Measurements from ENCODE around the gene RTN4IP1. TPM values are rescaled to one million over a fixed set of nuclear protein-coding genes. Genes with fewer than 3 reads are reported as not detected.

The RTN4IP1 gene
- total RNA-seq, 1 experiment from 2014 or later: 12.5 TPM

GRCh38 chr6:106557837-106558236, 71.5 kb downstream of the RTN4IP1 start:
- DNase-seq: no peak
- no peak overlapping the region for H3K4ac ChIP-seq (ENCODE audit: low read depth, low read length)
- H3K23ac ChIP-seq (ENCODE audit: insufficient read length, low read depth, low read length): no peak overlapping the region
- no peak overlapping the region for H4K91ac ChIP-seq (ENCODE audit: insufficient read length, low read depth, low read length)
- H2AK5ac ChIP-seq (ENCODE audit: insufficient read length, low read length): no peak overlapping the region
- H2AFZ ChIP-seq (ENCODE audit: low read length): no peak overlapping the region
- peaks cover 6 to 12% of the 10 kb centered on the region in 2 experiments; a peak in 3 of 4 replicates for H3K4me1 Mint-ChIP-seq
- no peak for TF ChIP-seq CTCF (conservative IDR thresholded peaks at IDR 0.05)
- H3K56ac ChIP-seq (ENCODE audit: insufficient read length, low read depth, low read length): no peak overlapping the region
- H3K4me1 ChIP-seq (ENCODE audit: insufficient read depth, low read length): no peaks in the 10 kb centered on the region
- no peak overlapping the region for H2BK12ac ChIP-seq (ENCODE audit: insufficient read length, low read depth, low read length)
- no peak overlapping the region for H3K4me3 Mint-ChIP-seq
- H4K5ac ChIP-seq (ENCODE audit: insufficient read length, low read depth, low read length): no peak overlapping the region
- no peaks in the 10 kb centered on the region for H3K79me2 ChIP-seq (ENCODE audit: insufficient read depth, low read length)
- H4K20me1 ChIP-seq (ENCODE audit: control insufficient read depth, insufficient read depth, insufficient read length): no peaks in the 10 kb centered on the region
- no peak overlapping the region for H2BK120ac ChIP-seq (ENCODE audit: low read depth, low read length, poor library complexity, severe bottlenecking)
- H2BK20ac ChIP-seq (ENCODE audit: low read depth, low read length, poor library complexity, severe bottlenecking): no peak overlapping the region
- no peak overlapping the region for H3K4me2 ChIP-seq (ENCODE audit: insufficient read depth, insufficient read length, low read length)
- no peaks in the 10 kb centered on the region for H3K79me1 ChIP-seq (ENCODE audit: insufficient read depth, low read depth, low read length, poor library complexity, severe bottlenecking)
- no peak overlapping the region for H3K14ac ChIP-seq (ENCODE audit: insufficient read depth, low read length)
- no peaks in the 10 kb centered on the region for H3K9me3 ChIP-seq (ENCODE audit: control insufficient read depth, low read depth, low read length)
- H3K9me3 Mint-ChIP-seq: no peaks in the 10 kb centered on the region
- H3K27me3 ChIP-seq (ENCODE audit: insufficient read depth, low read length): no peaks in the 10 kb centered on the region
- H3K27ac Mint-ChIP-seq: no peak overlapping the region
- H3K36me3 Mint-ChIP-seq (ENCODE audit: insufficient read depth in 1 of 3, low read depth in 3 of 3): peaks cover 0 to 8% (median 7%) of the 10 kb centered on the region in 3 experiments; a peak in 3 of 7 replicates
- no peaks in the 10 kb centered on the region for H3K23me2 ChIP-seq (ENCODE audit: insufficient read length, low read depth, low read length, poor library complexity, severe bottlenecking)
- no peak overlapping the region for H3K9ac ChIP-seq (ENCODE audit: extremely low read depth, insufficient read length, low read length)
- H2BK5ac ChIP-seq (ENCODE audit: insufficient read length, low read length): no peak overlapping the region
- no peak overlapping the region for H3K18ac ChIP-seq (ENCODE audit: insufficient read length, low read depth, low read length)
- H4K8ac ChIP-seq (replicated peaks; ENCODE audit: insufficient read length, low read depth, low read length): no peak overlapping the region
- no peak overlapping the region for H2BK15ac ChIP-seq (ENCODE audit: low read depth, low read length)
- no CpG with 5 or more reads among the region's 2 CpGs for WGBS (ENCODE audit: extremely low coverage, insufficient read length, low lambda C conversion rate)
- no peak overlapping the region for H3T11ph ChIP-seq (ENCODE audit: low read length)
- no peaks in the 10 kb centered on the region for H3K27me3 Mint-ChIP-seq (ENCODE audit: low read depth)
- H3K27ac ChIP-seq (ENCODE audit: insufficient read length, low read depth, low read length): no peak overlapping the region

Data from H9 (cell line).